IPS-NIHi11 (cell line): ENCODE measurements around the gene PDZRN4.
"Not testable (repeated sequence)": the region's sequence is repeated elsewhere in the genome, so short reads cannot be mapped to it uniquely, and the experiment has no call there.

ENCODE experiments used
- DNase-seq: peaks from one replicate; pipeline ENCODE4 v3.0.0; 2012; ENCODE audit warnings: mixed read lengths, low spot score

The PDZRN4 gene

DNA sequence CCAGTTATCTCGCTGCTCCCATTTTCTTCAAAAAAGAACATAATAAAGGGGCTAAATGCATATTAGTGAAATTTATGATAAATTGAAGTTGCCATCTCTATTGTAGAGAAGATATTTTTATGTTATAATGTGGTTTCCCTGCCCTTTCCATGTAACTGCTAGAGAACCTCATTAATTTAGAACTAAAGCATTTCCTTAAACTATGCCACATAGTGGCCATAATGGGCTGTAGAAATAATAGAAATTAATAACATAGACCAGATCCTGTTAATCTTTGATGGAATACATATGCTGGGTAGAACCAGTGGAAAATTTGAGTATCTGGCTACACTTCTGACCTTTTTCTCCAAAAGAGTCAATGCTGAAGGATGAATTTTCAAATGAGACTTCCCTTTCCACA is 376.7 kb downstream of the PDZRN4 start:
- DNase-seq = no peak

DNA sequence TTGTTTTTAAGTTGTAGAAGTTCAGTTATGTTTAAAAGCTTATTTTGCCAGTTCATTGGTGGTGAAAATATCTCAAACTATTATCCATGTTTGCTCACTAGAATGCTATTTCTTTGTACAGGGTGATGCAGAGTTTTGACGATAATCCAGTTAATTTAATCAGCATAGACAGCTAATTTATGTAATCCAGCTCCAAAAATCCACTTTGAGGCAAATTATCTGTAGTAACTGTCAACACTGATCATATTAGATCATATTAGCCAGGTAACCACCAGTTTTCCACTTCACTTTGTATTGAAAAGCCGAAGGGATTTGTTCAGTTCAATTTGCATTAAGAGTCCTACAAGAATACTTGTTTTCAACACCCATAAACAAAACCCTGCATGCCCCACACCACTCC is 378.6 kb downstream of the PDZRN4 start:
- DNase-seq = no peak

GRCh38 chr12:41573445-41573844 is 385.3 kb downstream of the PDZRN4 start:
- no peak for DNase-seq

DNA sequence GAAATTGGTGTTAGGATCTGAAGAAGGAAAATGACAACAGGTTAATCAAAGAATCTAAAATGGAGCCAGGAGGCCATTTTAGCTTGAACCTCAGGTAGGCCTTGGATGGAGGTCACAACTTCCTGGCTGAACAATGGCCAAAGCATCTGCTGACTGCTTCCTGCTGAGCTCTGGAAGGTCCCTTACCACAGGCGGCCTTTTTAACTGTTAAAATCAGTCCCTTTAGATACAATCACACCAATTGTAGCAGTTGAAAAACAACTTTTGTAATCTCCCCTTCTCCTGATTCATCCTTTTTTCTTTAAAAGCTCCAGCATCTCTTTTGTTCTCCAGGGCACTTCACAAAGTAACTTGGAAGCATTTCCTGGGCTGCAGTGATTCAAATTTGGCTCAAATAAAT is 388.8 kb downstream of the PDZRN4 start:
- peak; percentile 43 for DNase-seq

DNA sequence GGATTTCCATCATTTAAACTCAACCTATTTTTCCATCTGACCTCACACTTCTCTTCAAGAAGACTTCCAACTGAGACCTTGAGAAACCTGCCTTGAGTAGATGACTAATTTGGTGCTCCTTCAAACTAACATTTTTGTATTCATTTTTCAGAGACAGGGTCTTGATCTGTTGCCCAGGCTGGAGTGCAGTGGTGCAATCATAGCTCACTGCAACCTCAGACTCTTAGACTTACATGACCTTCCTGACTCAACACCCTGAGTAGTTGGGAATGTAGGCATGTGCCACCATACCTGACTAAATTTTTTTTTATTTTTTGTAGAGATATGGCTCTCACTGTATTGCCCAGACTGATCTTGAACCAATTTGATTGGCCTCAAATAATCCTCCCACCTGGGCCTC is 389.9 kb downstream of the PDZRN4 start:
- no peak for DNase-seq

DNA sequence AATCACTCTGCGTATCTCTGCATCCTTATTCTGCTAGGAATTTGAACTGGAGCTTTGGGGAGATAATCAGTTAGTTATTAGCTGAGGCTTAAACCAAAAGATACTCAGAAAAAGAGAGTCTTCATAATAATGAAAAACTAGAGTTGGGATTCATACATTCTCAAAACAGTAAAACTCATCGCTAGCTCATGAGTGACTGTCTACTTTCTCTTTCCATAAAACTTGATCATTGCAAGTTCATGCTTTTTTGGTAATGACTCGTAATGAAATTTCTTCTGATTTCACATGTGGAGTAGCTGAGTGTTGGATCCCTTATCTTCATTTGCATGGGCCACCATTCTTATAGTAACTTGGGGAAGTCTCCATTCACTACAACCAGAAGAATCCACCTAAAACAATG is 397.7 kb downstream of the PDZRN4 start:
- no peak for DNase-seq

DNA sequence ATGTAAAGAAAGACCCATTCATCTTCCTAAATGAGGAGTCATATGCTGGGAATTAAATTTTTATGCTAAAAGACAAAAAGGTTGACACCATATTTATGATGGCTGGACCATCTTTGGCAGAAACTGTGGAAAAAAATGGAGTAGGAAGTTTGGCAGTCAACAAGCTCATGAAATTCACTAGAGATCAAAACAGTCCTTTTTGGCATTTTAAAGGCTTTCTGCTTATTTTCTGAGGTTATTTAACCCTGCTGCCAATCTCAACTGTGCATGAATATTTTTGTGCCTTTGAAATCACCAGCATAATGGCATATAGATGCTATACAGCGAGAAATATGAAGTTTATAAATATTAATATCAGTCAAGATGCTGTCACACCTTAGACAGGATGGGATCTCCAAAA is 399.5 kb downstream of the PDZRN4 start:
- DNase-seq = no peak

- DNase-seq = no peak
These were observed 401.8 kb downstream of the PDZRN4 start for GRCh38 chr12:41589878-41590277.

- no peak for DNase-seq
These were observed 408.1 kb downstream of the PDZRN4 start for GRCh38 chr12:41596190-41596589.

DNA sequence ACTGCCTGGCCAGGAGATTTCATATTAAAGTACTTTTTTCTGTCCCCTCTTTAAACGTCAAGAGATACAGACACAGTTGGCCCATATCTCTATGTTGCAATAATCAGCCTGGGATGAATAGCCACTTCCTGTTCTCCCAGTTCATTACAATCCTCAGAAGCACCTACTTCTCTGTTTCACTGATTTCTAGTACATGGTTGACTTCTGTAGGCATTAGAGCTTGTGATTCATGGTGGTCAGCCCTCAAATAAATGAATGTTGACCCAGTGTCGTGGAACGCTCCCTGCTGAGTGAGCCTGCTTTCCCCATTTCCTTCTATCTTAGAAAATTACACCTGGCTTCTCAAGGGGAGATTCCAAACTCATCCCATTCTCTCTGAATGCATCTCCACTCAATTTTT is 416.7 kb downstream of the PDZRN4 start:
- no peak for DNase-seq

DNA sequence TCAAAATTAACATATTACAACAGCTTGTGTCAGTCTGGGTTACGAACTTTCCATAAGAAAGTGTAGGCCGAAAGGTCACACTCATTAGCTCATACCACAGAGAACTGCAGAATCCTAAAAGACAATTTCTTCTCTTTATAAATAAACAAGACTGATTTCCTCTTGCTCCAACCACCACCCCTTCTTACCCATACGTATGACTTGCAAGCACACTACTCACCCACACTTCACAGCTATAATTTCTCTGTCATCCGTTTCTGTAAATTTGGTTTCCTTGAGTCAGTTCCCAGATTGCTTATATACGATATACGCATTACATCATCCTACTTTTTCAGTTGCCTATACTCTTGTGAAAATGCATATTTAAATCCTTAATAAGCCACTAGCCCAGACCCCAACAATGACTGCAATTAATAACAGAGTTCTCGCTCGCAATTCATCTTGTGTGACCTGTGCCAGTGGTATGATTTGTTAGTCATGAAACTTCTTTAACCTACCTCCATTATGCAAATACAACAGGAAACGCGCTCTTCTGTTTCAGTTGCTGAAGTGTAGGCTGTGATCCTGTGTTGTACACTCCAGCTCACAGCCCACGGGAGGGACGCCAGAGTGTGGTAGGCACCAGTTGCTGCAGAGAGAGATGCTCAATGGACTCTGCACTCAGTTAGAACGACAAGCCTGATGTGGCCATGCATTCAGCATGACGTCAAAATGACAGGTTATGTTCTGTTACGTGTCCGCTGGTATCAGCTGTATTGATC is 417.6 kb downstream of the PDZRN4 start:
- DNase-seq = no peak

- no peak for DNase-seq
These were observed 418.6 kb downstream of the PDZRN4 start for GRCh38 chr12:41606468-41607445.

DNA sequence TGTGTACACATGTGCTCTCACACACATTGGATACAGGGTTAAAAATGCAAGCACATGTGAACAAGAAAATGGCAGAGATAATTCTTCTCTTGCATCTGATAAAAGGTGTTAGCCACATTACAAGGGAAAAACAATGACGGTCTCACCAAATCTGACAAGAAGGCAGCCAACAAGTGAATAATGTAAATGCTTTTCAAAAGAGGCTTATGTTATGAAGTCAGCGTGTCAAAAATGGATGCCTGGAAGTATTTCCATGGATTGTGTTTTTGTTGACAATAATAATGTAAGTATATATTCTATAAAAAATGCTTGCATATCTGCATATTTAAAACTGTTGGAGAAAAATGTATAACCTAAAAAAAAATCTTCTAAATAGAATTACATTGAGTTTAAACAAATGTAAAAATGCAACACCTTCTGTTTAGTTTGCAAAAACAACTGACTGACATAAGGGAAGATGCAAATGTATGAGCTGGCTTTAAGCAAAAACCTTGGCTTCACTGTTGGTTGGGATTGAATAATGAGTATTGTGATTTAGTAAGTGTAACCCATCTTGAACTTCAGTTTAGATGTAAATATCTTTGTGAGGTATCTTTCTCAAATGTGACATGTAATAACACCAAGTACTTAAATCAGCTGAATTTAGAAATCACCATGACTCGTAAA is 424.9 kb downstream of the PDZRN4 start:
- DNase-seq = no peak

- DNase-seq = not testable (repeated sequence)
These were observed 427.1 kb downstream of the PDZRN4 start for GRCh38 chr12:41615174-41615573.

DNA sequence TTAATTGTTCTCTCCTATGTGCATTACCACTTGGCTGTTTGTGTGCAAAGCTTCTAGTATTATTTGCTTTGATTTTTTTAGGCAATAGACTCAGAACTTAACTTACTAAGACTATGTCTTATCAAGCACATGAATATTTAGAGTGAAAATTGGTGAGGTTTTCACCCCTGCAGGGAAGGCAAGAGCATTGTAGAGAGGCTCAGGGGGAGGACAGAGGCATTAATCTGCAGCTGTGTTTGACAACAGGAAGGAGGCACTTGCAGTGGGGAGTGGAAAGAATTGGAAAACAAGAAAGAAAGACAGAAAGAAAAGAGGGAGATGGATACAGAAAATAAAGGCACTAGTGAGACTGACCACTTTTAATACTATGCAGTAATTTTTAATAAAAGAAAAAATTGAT is 431.6 kb downstream of the PDZRN4 start:
- DNase-seq = no peak

GRCh38 chr12:41621291-41621690 is 433.2 kb downstream of the PDZRN4 start:
- DNase-seq = no peak
